HCT116 (cell line): ENCODE data around the gene SPATA17. TPM values are rescaled to one million over a fixed set of nuclear protein-coding genes. Genes with fewer than 3 reads are reported as not detected.
A peak's percentile ranks its signal among the peaks of the same experiment; 100 is the strongest.

Experiments
- ATAC-seq: fragments of 200-7000 bp; cut with Tn5 transposase; 2 replicates; pipeline ENCODE4 v1.9.1; 2020; ENCODE audit warnings: mild to moderate bottlenecking, moderate library complexity
- BruUV-seq: library from RNA; stranded (reverse); fragments of 400-500 nt; replicated peaks from 2 replicates; lab custom pipeline; 2021; lab: Mats Ljungman, UMichigan
- CTCF ChIA-PET: fragments of 300-600 bp; sonication (Branson Sonifier 250); formaldehyde crosslinking; loops from one replicate; lab custom pipeline; 2021; ENCODE audit warnings: antibody characterized with exemption; lab: Charles Lee
- POLR2A ChIA-PET: fragments of 300-600, 350-600 bp; sonication (Branson Sonifier 250); formaldehyde crosslinking; loops from one replicate; lab custom pipeline; 2021; ENCODE audit warnings: antibody characterized with exemption; lab: Charles Lee
- RAD21 ChIA-PET, 2 experiments: fragments of 300-600 bp; sonication (Branson Sonifier 250); formaldehyde crosslinking; loops; one replicate each; lab custom pipeline; 2023; ENCODE audit warnings: low total read pairs in 2 of 2; ENCODE audit not compliant: uncharacterized antibody in 2 of 2, unreplicated experiment in 2 of 2, low non-redundant PET in 1 of 2; lab: Charles Lee
- DNase-seq: peaks from one replicate; pipeline ENCODE4 v3.0.0-alpha.2; 2010; ENCODE audit warnings: low read depth, low spot score
- H2AFZ ChIP-seq: fragments of 200-600 bp; shearing (Covaris generic), sonication (generic); 2 replicates; pipeline ENCODE4 v1.6.1; 2017; ENCODE audit warnings: low read depth, mixed run types, mixed read lengths, antibody characterized with exemption, low read length; ENCODE audit not compliant: poor library complexity, severe bottlenecking
- H3K27ac ChIP-seq: 2 replicates; pipeline ENCODE4 v1.5.1; 2012; ENCODE audit warnings: low read depth, low read length
- H3K27me3 ChIP-seq: fragments of 200-600 bp; sonication (generic); 2 replicates; pipeline ENCODE4 v1.6.1; 2016; ENCODE audit warnings: mixed run types, low read length, mixed read lengths; ENCODE audit not compliant: insufficient read depth
- H3K36me3 ChIP-seq, 2 experiments: fragments of 200-500 bp in 1 of 2; fragments of 200-600 bp in 1 of 2; sonication (Bioruptor generic) in 1 of 2; sonication (generic) in 1 of 2; 2 replicates each; pipeline versions ENCODE4 v1.5.1 to v1.6.1; 2014 to 2016; ENCODE audit warnings: low read length in 2 of 2, inconsistent platforms in 1 of 2, mixed read lengths in 1 of 2, mixed run types in 1 of 2; ENCODE audit not compliant: insufficient read depth in 2 of 2, control insufficient read depth in 1 of 2
- H3K4me1 ChIP-seq, 2 experiments: fragments of 200-600 bp in 1 of 2; sonication (generic) in 1 of 2; 2 replicates each; pipeline versions ENCODE4 v1.5.1 to v1.6.1; 2012 to 2017; ENCODE audit warnings: low read length in 2 of 2, inconsistent platforms in 1 of 2, mild to moderate bottlenecking in 1 of 2, mixed read lengths in 1 of 2, mixed run types in 1 of 2, moderate library complexity in 1 of 2; ENCODE audit not compliant: insufficient read depth in 2 of 2, control insufficient read depth in 1 of 2
- H3K4me2 ChIP-seq: fragments of 200-600 bp; sonication (generic); 2 replicates; pipeline ENCODE4 v1.6.1; 2017; ENCODE audit warnings: mixed run types, low read length, mixed read lengths
- H3K4me3 ChIP-seq, 2 experiments: fragments of 200-600 bp in 1 of 2; sonication (generic) in 1 of 2; replicated peaks in 1 of 2; 2 replicates each; pipeline ENCODE4 v1.5.1; 2011 to 2016; ENCODE audit warnings: low read length in 2 of 2, control low read depth in 1 of 2, low read depth in 1 of 2, mild to moderate bottlenecking in 1 of 2, mixed read lengths in 1 of 2, mixed run types in 1 of 2
- H3K79me2 ChIP-seq: fragments of 200-600 bp; sonication (generic); 2 replicates; pipeline ENCODE4 v1.6.1; 2017; ENCODE audit warnings: mild to moderate bottlenecking, mixed run types, low read length, moderate library complexity, mixed read lengths; ENCODE audit not compliant: insufficient read depth
- H3K9ac ChIP-seq: fragments of 200-600 bp; sonication (generic); 2 replicates; pipeline ENCODE4 v1.6.1; 2016; ENCODE audit warnings: low read length, mixed read lengths
- H3K9me2 ChIP-seq: fragments of 200-600 bp; sonication (generic), shearing (Covaris generic); 2 replicates; pipeline ENCODE4 v1.6.1; 2017; ENCODE audit warnings: mixed run types, mild to moderate bottlenecking, moderate library complexity; ENCODE audit not compliant: insufficient read depth
- H3K9me3 ChIP-seq, 2 experiments: fragments of 200-500 bp in 1 of 2; fragments of 200-600 bp in 1 of 2; sonication (Bioruptor generic) in 1 of 2; sonication (generic) in 1 of 2; 2 replicates each; pipeline ENCODE4 v1.6.1; 2014 to 2017; ENCODE audit warnings: low read length in 2 of 2, mixed read lengths in 2 of 2, inconsistent platforms in 1 of 2, low read depth in 1 of 2, mild to moderate bottlenecking in 1 of 2, mixed run types in 1 of 2, moderate library complexity in 1 of 2; ENCODE audit not compliant: control insufficient read depth in 1 of 2, insufficient read depth in 1 of 2
- H4K20me1 ChIP-seq: fragments of 200-600 bp; sonication (generic), shearing (Covaris generic); 2 replicates; pipeline ENCODE4 v1.6.1; 2017; ENCODE audit warnings: mixed run types, mild to moderate bottlenecking, moderate library complexity; ENCODE audit not compliant: insufficient read depth
- CTCF ChIP-seq, 3 experiments: fragments of 200-600 bp in 1 of 3; sonication (generic) in 1 of 3; IDR thresholded peaks in 2 of 3; conservative IDR thresholded peaks in 1 of 3; 2 replicates each; pipeline ENCODE4 v1.5.1; 2012 to 2017; ENCODE audit warnings: low read depth in 2 of 3, low read length in 2 of 3, antibody characterized with exemption in 1 of 3, borderline replicate concordance in 1 of 3, control low read depth in 1 of 3, mild to moderate bottlenecking in 1 of 3, mixed read lengths in 1 of 3, mixed run types in 1 of 3, moderate library complexity in 1 of 3; ENCODE audit not compliant: insufficient read depth in 1 of 3
- POLR2A ChIP-seq: IDR thresholded peaks from 2 replicates; pipeline ENCODE4 v1.7.0; 2011; ENCODE audit warnings: borderline replicate concordance; ENCODE audit not compliant: insufficient read depth, insufficient read length; ENCODE audit errors: extremely low read depth
- REST ChIP-seq: IDR thresholded peaks from 2 replicates; pipeline ENCODE4 v1.6.1; 2012; ENCODE audit warnings: low read depth
- SIN3A ChIP-seq: IDR thresholded peaks from 2 replicates; pipeline ENCODE4 v1.6.1; 2012; ENCODE audit warnings: low read depth
- ZBTB33 ChIP-seq: IDR thresholded peaks from 2 replicates; pipeline ENCODE4 v1.6.1; 2011; ENCODE audit warnings: mild to moderate bottlenecking, low read length, moderate library complexity; ENCODE audit not compliant: insufficient replicate concordance; ENCODE audit errors: extremely low read depth
- intact Hi-C: fragments of 100-400 bp; cut with micrococcal nuclease; formaldehyde crosslinking; loops from 2 replicates; pipeline ENCODE4 v1.10.0; 2022
- total RNA-seq: library from RNA; stranded (reverse); gene quantifications from one replicate; pipeline ENCODE4 v1.2.1, GENCODE V29; 2021; ENCODE audit not compliant: unreplicated experiment

The SPATA17 gene
- total RNA-seq, 1 experiment from 2014 or later = 2.5 TPM

GRCh38 chr1:217846733-217847132 is 215.6 kb downstream of the SPATA17 start (continued):
- TF ChIP-seq POLR2A = no peak
- no peak for TF ChIP-seq REST
- TF ChIP-seq SIN3A = no peak

GRCh38 chr1:217847643-217848042 is 216.5 kb downstream of the SPATA17 start:
- no peak overlapping the region for H3K27ac ChIP-seq
- H3K27me3 ChIP-seq = no peaks in the 10 kb centered on the region
- H3K4me1 ChIP-seq = no peaks in the 10 kb centered on the region
- no TSS peak for BruUV-seq
- CTCF ChIA-PET = no interaction called here
- no peaks in the 10 kb centered on the region for H4K20me1 ChIP-seq
- H3K79me2 ChIP-seq = no peaks in the 10 kb centered on the region
- TF ChIP-seq ZBTB33 = no peak
- peak in 1 of 3 experiments; percentile 14; a peak in 1 of 6 replicates for TF ChIP-seq CTCF (IDR thresholded peaks at IDR 0.05 in 2 of 3, conservative IDR thresholded peaks at IDR 0.05 in 1 of 3; ENCODE audit: borderline replicate concordance in 1 of 3, insufficient read depth in 1 of 3, low read depth in 2 of 3, low read length in 2 of 3)
- no peak overlapping the region for H3K4me2 ChIP-seq
- H2AFZ ChIP-seq = no peak overlapping the region
- no peaks in the 10 kb centered on the region for H3K9me2 ChIP-seq
- intact Hi-C loops = no loop called here
- DNase-seq (no peak), ATAC-seq (no peak)
- no peak overlapping the region for H3K4me3 ChIP-seq
- POLR2A ChIA-PET = no interaction called here
- no peaks in the 10 kb centered on the region for H3K9me3 ChIP-seq
- no peaks in the 10 kb centered on the region for H3K36me3 ChIP-seq
- RAD21 ChIA-PET = no interaction called here
- no peak overlapping the region for H3K9ac ChIP-seq
